Gastroesophageal sphincter (tissue), 4 donors: ENCODE measurements around the gene OR8K5. TPM values are rescaled to one million over a fixed set of nuclear protein-coding genes. Genes with fewer than 3 reads are reported as not detected.
"Not testable (repeated sequence)": the region's sequence is repeated elsewhere in the genome, so short reads cannot be mapped to it uniquely, and the experiment has no call there.

Experiments used
- ATAC-seq: fragments of 150-250 bp; one replicate; pipeline ENCODE4 v1.9.1; 2016; ENCODE audit warnings: mild to moderate bottlenecking, moderate library complexity
- H3K27ac ChIP-seq, 4 donors: fragments of 200-600 bp; sonication (generic) in 3 of 4; 1 replicate in 3 of 4; 2 replicates in 1 of 4; pipeline ENCODE4 v1.5.1; 2016 to 2019
- H3K27me3 ChIP-seq: fragments of 200-600 bp; sonication (generic); one replicate; pipeline ENCODE4 v1.5.1; 2019
- H3K36me3 ChIP-seq, 2 donors: fragments of 200-600 bp; sonication (generic); one replicate each; pipeline ENCODE4 v1.5.1; 2019; ENCODE audit warnings: control low read depth in 1 of 2
- H3K4me1 ChIP-seq, 3 donors: fragments of 200-600 bp; sonication (generic); 1 replicate in 2 of 3; 2 replicates in 1 of 3; pipeline ENCODE4 v1.5.1; 2016 to 2019; ENCODE audit warnings: control low read depth in 2 of 3
- H3K4me3 ChIP-seq, 2 donors: fragments of 200-600 bp; sonication (generic); one replicate each; pipeline ENCODE4 v1.5.1; 2019; ENCODE audit warnings: mild to moderate bottlenecking in 1 of 2, moderate library complexity in 1 of 2
- H3K9me3 ChIP-seq, 3 donors: fragments of 200-600 bp; sonication (generic); one replicate each; pipeline ENCODE4 v1.5.1; 2017 to 2019; ENCODE audit warnings: control low read depth in 2 of 3
- CTCF ChIP-seq, 4 experiments: fragments of 200-600 bp in 2 of 4; fragments of 450-650 bp in 2 of 4; sonication (generic) in 1 of 4; IDR thresholded peaks; one replicate each; pipeline ENCODE4 v1.5.1; 2017 to 2019; ENCODE audit warnings: antibody characterized with exemption in 4 of 4, mild to moderate bottlenecking in 2 of 4, moderate library complexity in 2 of 4
- EP300 ChIP-seq: sonication (generic); formaldehyde crosslinking; IDR thresholded peaks from one replicate; pipeline ENCODE4 v1.6.1; 2017; ENCODE audit warnings: antibody characterized with exemption, mild to moderate bottlenecking
- POLR2A ChIP-seq, 2 donors: fragments of 450-650 bp; IDR thresholded peaks; one replicate each; pipeline ENCODE4 v1.6.1; 2017; ENCODE audit warnings: antibody characterized with exemption in 2 of 2, mild to moderate bottlenecking in 2 of 2, moderate library complexity in 1 of 2
- POLR2AphosphoS5 ChIP-seq: sonication (generic); formaldehyde crosslinking; IDR thresholded peaks from one replicate; pipeline ENCODE4 v1.6.1; 2017; ENCODE audit warnings: antibody characterized with exemption
- WGBS, 2 donors: methylation state at CpG; one replicate each; pipeline ENCODE4 v1.1.5; 2018; ENCODE audit warnings: low coverage in 1 of 2; 5-methylcytosine and 5-hydroxymethylcytosine counted together
- total RNA-seq, 4 donors: library from RNA; depleted of rRNA; stranded (reverse); fragments of >200 nt; gene quantifications; one replicate each; pipeline ENCODE4 v1.1.0, GENCODE V29; 2016

OR8K5 gene
- total RNA-seq, 4 donors from 2014 or later = not detected

- H3K9me3 ChIP-seq = peaks cover 0 to 21% (median 0%) of the 10 kb centered on the region in 3 donors
- no peaks in the 10 kb centered on the region for H3K4me1 ChIP-seq
- WGBS, 2 donors = 60 to 83% methylated on average over 1 of the region's 1 CpG
- TF ChIP-seq CTCF (IDR thresholded peaks at IDR 0.05) = no peak
- no peaks in the 10 kb centered on the region for H3K36me3 ChIP-seq
- no peak overlapping the region for H3K4me3 ChIP-seq
- H3K27ac ChIP-seq = no peak overlapping the region
- no peaks in the 10 kb centered on the region for H3K27me3 ChIP-seq
- no peak for ATAC-seq
These were observed 8.7 kb downstream of the OR8K5 start for GRCh38 chr11:56151376-56151775.

GRCh38 chr11:56143681-56144080 lies 16.4 kb downstream of the OR8K5 start:
- not testable (repeated sequence) for H3K4me1 ChIP-seq
- no CpG with 5 or more reads among the region's 30 CpGs for WGBS, 2 donors

GRCh38 chr11:56140151-56140661 lies 19.9 kb downstream of the OR8K5 start, which contains the start of gene OR8J3:
Gene OR8J3, minus strand, starts transcription at chr11:56140201. Its CDS starts 2,483 bp downstream, at chr11:56137718.
- Histone ChIP-seq H3K9me3 (peaks cover 0 to 3% (median 0%) of the 10 kb centered on the region in 3 donors), H3K27me3 (no peaks in the 10 kb centered on the region), H3K4me3 (no peak within 1 kb of the TSS), H3K4me1 (no peaks in the 10 kb centered on the region), H3K27ac (no peak within 1 kb of the TSS), H3K36me3 (no peaks in the 10 kb centered on the region)
- TF ChIP-seq POLR2AphosphoS5 = no peak
- ATAC-seq = no peak

More at GRCh38 chr11:56143681-56144080, 16.4 kb downstream of the OR8K5 start:
- H3K36me3 ChIP-seq, H3K27me3 ChIP-seq, H3K27ac ChIP-seq, ATAC-seq, H3K9me3 ChIP-seq, H3K4me3 ChIP-seq: not testable (repeated sequence)

GRCh38 chr11:56122073-56122472 lies 38.0 kb downstream of the OR8K5 start, which contains the start of gene OR8H3:
Gene OR8H3, plus strand, starts transcription at chr11:56122373. Its CDS starts 0 bp downstream, at chr11:56122373.
- H3K4me3 ChIP-seq = no peak within 1 kb of the TSS
- no peak within 1 kb of the TSS for H3K27ac ChIP-seq
- no peaks in the 10 kb centered on the region for H3K27me3 ChIP-seq
- H3K9me3 ChIP-seq = peaks cover 0 to 3% (median 0%) of the 10 kb centered on the region in 3 donors
- H3K4me1 ChIP-seq = no peaks in the 10 kb centered on the region
- no peak for ATAC-seq
- H3K36me3 ChIP-seq = no peaks in the 10 kb centered on the region
- 54 to 70% methylated on average over 3 to 6 of the region's 6 CpGs for WGBS, 2 donors
- TF ChIP-seq CTCF (IDR thresholded peaks at IDR 0.05) = no peak
- no peak for TF ChIP-seq POLR2AphosphoS5
- no peak for TF ChIP-seq POLR2A (IDR thresholded peaks at IDR 0.05)
- no peak for TF ChIP-seq EP300

Other genes starting within 250 kb of the OR8K5 start
- not detected for gene OR5W2, start 245.7 kb downstream of the OR8K5 start, total RNA-seq
- gene OR5I1, start 223.9 kb downstream of the OR8K5 start, total RNA-seq = not detected
- not detected for gene OR10AG1, start 190.4 kb downstream of the OR8K5 start, total RNA-seq
- not detected for gene OR5F1, start 165.7 kb downstream of the OR8K5 start, total RNA-seq
- gene OR5AS1, start 132.7 kb downstream of the OR8K5 start, total RNA-seq = under 1 TPM in 1 of 4 donors, not detected in 3; 0.04 TPM
- gene OR8I2, start 67.0 kb downstream of the OR8K5 start, total RNA-seq = not detected
- gene OR8H2, start 56.6 kb downstream of the OR8K5 start, total RNA-seq = not detected
- gene OR8H3, start 37.9 kb downstream of the OR8K5 start, total RNA-seq = not detected
- under 1 TPM in 1 of 4 donors, not detected in 3; 0.12 TPM for gene OR8J3, start 20.1 kb downstream of the OR8K5 start, total RNA-seq
- gene OR5J2, start 16.3 kb upstream of the OR8K5 start, total RNA-seq = not detected
- gene OR5T2, start 73.9 kb upstream of the OR8K5 start, total RNA-seq = under 1 TPM in 1 of 4 donors, not detected in 3; 0.35 TPM
- gene OR5T3, start 91.9 kb upstream of the OR8K5 start, total RNA-seq = not detected
- gene OR5T1, start 113.8 kb upstream of the OR8K5 start, total RNA-seq = not detected
- not detected for gene OR8H1, start 131.9 kb upstream of the OR8K5 start, total RNA-seq
- gene OR8K3, start 154.8 kb upstream of the OR8K5 start, total RNA-seq = not detected
- gene OR8K1, start 185.7 kb upstream of the OR8K5 start, total RNA-seq = not detected
- not detected for gene OR8J1, start 194.0 kb upstream of the OR8K5 start, total RNA-seq
- not detected for gene OR8U1, start 215.3 kb upstream of the OR8K5 start, total RNA-seq